WTC11 (cell line): ENCODE results near the gene LCORL. TPM values are rescaled to one million over a fixed set of nuclear protein-coding genes. Genes with fewer than 3 reads are reported as not detected.

ENCODE experiments used
- ATAC-seq: fragments of 200-7000 bp; cut with Tn5 transposase; 2 replicates; pipeline ENCODE4 v1.10.0; 2021; ENCODE audit warnings: mild to moderate bottlenecking, moderate library complexity
- CTCF ChIA-PET: fragments of 300-600 bp; sonication (Branson Sonifier 250); formaldehyde crosslinking; loops from one replicate; lab custom pipeline; 2021; ENCODE audit warnings: antibody characterized with exemption; lab: Charles Lee
- POLR2A ChIA-PET: fragments of 350-600 bp; sonication (Branson Sonifier 250); formaldehyde crosslinking; loops from one replicate; lab custom pipeline; 2021; ENCODE audit warnings: antibody characterized with exemption; lab: Charles Lee
- DNase-seq: peaks from one replicate; pipeline ENCODE4 v3.0.0; 2021; ENCODE audit warnings: low spot score
- H3K27ac Mint-ChIP-seq: 2 replicates; pipeline ENCODE4 v1.8.0; 2021; ENCODE audit warnings: mixed read lengths
- H3K27me3 Mint-ChIP-seq: 2 replicates; pipeline ENCODE4 v1.8.0; 2021; ENCODE audit warnings: low read depth, mild to moderate bottlenecking, moderate library complexity, mixed read lengths
- H3K36me3 Mint-ChIP-seq: 2 replicates; pipeline ENCODE4 v1.8.0; 2021; ENCODE audit warnings: mixed read lengths
- H3K4me1 Mint-ChIP-seq: 2 replicates; pipeline ENCODE4 v1.8.0; 2022; ENCODE audit warnings: mixed read lengths
- H3K4me3 Mint-ChIP-seq: 2 replicates; pipeline ENCODE4 v1.8.0; 2021; ENCODE audit warnings: mild to moderate bottlenecking, moderate library complexity, mixed read lengths
- H3K9me3 Mint-ChIP-seq: 2 replicates; pipeline ENCODE4 v1.8.0; 2021; ENCODE audit warnings: mixed read lengths
- CBFB ChIP-seq: sonication (generic); formaldehyde crosslinking; IDR thresholded peaks from 2 replicates; pipeline ENCODE4 v1.8.1; 2022; ENCODE audit warnings: mild to moderate bottlenecking, low read depth, missing genetic modification reagents
- E2F1 ChIP-seq: sonication (generic); formaldehyde crosslinking; IDR thresholded peaks from 2 replicates; pipeline ENCODE4 v1.8.0; 2022; ENCODE audit warnings: mild to moderate bottlenecking, missing genetic modification reagents
- EMX1 ChIP-seq: fragments of 250-450 bp; sonication (Bioruptor Pico); IDR thresholded peaks from 2 replicates; pipeline ENCODE4 v1.8.0; 2021; ENCODE audit warnings: mild to moderate bottlenecking
- ETV6 ChIP-seq: sonication (generic); formaldehyde crosslinking; IDR thresholded peaks from 2 replicates; pipeline ENCODE4 v1.8.1; 2022; ENCODE audit warnings: mild to moderate bottlenecking, missing genetic modification reagents
- FOXP4 ChIP-seq: sonication (generic); formaldehyde crosslinking; IDR thresholded peaks from 2 replicates; pipeline ENCODE4 v1.8.0; 2022; ENCODE audit warnings: mild to moderate bottlenecking, missing genetic modification reagents
- GRHL2 ChIP-seq: fragments of 250-450 bp; sonication (Bioruptor Pico); IDR thresholded peaks from 2 replicates; pipeline ENCODE4 v1.8.0; 2022; ENCODE audit warnings: mild to moderate bottlenecking, moderate library complexity; ENCODE audit not compliant: insufficient replicate concordance, severe bottlenecking
- OVOL2 ChIP-seq: fragments of 250-450 bp; sonication (Bioruptor Pico); IDR thresholded peaks from 2 replicates; pipeline ENCODE4 v1.9.0; 2021; ENCODE audit warnings: mild to moderate bottlenecking, borderline replicate concordance
- PRDM15 ChIP-seq: sonication (generic); formaldehyde crosslinking; IDR thresholded peaks from 2 replicates; pipeline ENCODE4 v1.8.0; 2022; ENCODE audit warnings: missing genetic modification reagents
- PREB ChIP-seq: sonication (generic); formaldehyde crosslinking; IDR thresholded peaks from 2 replicates; pipeline ENCODE4 v1.8.1; 2022; ENCODE audit warnings: mild to moderate bottlenecking, missing genetic modification reagents, moderate library complexity, borderline replicate concordance
- RELA ChIP-seq: sonication (generic); formaldehyde crosslinking; IDR thresholded peaks from 2 replicates; pipeline ENCODE4 v1.8.1; 2022; ENCODE audit warnings: missing genetic modification reagents, mild to moderate bottlenecking, borderline replicate concordance
- SMAD4 ChIP-seq: sonication (generic); formaldehyde crosslinking; IDR thresholded peaks from 2 replicates; pipeline ENCODE4 v1.8.0; 2022; ENCODE audit warnings: mild to moderate bottlenecking, missing genetic modification reagents
- SOX15 ChIP-seq: fragments of 250-450 bp; sonication (Bioruptor Pico); IDR thresholded peaks from 2 replicates; pipeline ENCODE4 v1.9.0; 2021; ENCODE audit warnings: mild to moderate bottlenecking
- TEAD1 ChIP-seq: sonication (generic); formaldehyde crosslinking; IDR thresholded peaks from 2 replicates; pipeline ENCODE4 v1.8.0; 2022; ENCODE audit warnings: mild to moderate bottlenecking, missing genetic modification reagents
- total RNA-seq: library from RNA; stranded (reverse); gene quantifications from 3 replicates; pipeline ENCODE4 v1.2.3, GENCODE V29; 2021
- TF ChIP-seq, protein P1 (sequence below): fragments of 200-600 bp; IDR thresholded peaks from 2 replicates; pipeline ENCODE4 v1.8.0; 2022; ENCODE audit warnings: antibody characterized with exemption
- TF ChIP-seq, protein P2 (sequence below): fragments of 250-450 bp; sonication (Bioruptor Pico); IDR thresholded peaks from 2 replicates; pipeline ENCODE4 v1.9.0; 2021; ENCODE audit warnings: moderate library complexity, mild to moderate bottlenecking, inconsistent platforms, borderline replicate concordance

The LCORL gene
- total RNA-seq, 1 experiment from 2014 or later, result 19.9 TPM

- TF ChIP-seq FOXP4 (no peak), E2F1 (no peak), ETV6 (no peak), EMX1 (CRISPR knock-in tag) (no peak)
These were observed 89.5 kb downstream of the LCORL start (continued) for GRCh38 chr4:17932041-17932440.

DNA sequence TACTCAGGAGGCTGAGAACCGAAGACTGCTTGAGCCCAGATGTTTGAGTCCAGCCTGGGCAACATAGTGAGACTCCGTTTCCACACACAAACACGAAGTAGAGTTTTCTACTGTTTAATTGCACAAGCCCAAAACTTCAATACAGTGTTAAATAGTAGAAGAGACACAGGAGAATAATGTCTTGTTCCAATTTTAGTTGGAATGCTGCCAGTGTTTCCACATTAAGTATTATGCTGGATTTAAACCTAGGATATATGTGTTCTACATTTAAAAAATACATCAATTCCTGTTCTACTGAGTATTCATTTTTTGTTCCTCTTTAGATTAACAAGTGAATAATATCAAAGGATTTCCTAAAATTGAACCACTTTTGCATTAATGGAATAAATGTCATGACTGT, 91.3 kb downstream of the LCORL start:
- DNase-seq (no peak), ATAC-seq (no peak)
- H3K27me3 Mint-ChIP-seq, result no peaks in the 10 kb centered on the region; the same call in 1 of the 2 replicates
- H3K27ac Mint-ChIP-seq, result no peak overlapping the region
- ChIA-PET CTCF (no interaction called here), POLR2A (no interaction called here)
- H3K9me3 Mint-ChIP-seq, result peaks cover 31% of the 10 kb centered on the region
- peaks cover 20% of the 10 kb centered on the region for H3K36me3 Mint-ChIP-seq
- H3K4me3 Mint-ChIP-seq, result no peak overlapping the region
- H3K4me1 Mint-ChIP-seq, result no peaks in the 10 kb centered on the region
- no peak for TF ChIP-seq SMAD4 (CRISPR knock-in tag)
- TF ChIP-seq PREB (CRISPR knock-in tag), result no peak
- TF ChIP-seq TEAD1 (CRISPR knock-in tag), result no peak
- no peak for TF ChIP-seq CBFB (CRISPR knock-in tag)
- TF ChIP-seq, protein P1, sequence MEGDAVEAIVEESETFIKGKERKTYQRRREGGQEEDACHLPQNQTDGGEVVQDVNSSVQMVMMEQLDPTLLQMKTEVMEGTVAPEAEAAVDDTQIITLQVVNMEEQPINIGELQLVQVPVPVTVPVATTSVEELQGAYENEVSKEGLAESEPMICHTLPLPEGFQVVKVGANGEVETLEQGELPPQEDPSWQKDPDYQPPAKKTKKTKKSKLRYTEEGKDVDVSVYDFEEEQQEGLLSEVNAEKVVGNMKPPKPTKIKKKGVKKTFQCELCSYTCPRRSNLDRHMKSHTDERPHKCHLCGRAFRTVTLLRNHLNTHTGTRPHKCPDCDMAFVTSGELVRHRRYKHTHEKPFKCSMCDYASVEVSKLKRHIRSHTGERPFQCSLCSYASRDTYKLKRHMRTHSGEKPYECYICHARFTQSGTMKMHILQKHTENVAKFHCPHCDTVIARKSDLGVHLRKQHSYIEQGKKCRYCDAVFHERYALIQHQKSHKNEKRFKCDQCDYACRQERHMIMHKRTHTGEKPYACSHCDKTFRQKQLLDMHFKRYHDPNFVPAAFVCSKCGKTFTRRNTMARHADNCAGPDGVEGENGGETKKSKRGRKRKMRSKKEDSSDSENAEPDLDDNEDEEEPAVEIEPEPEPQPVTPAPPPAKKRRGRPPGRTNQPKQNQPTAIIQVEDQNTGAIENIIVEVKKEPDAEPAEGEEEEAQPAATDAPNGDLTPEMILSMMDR, result no peak

DNA sequence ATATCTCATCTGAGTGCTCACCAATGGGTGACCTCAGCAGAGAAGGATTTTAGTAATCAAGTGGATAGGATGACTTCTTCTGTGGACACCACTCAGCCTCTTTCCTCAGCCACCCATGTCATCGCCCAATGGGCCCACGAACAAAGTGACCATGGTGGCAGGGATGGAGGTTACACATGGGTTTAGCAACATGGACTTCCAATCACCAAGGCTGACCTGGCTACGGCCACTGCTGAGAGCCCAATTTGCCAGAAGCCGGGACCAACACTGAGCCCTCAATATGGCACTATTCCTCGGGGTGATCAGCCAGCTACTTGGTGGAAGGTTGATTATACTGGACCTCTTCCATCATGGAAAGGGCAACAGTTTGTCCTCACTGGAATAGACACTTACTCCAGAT, 97.4 kb downstream of the LCORL start:
- Mint-ChIP-seq H3K4me3 (no peak overlapping the region), H3K27me3 (no peaks in the 10 kb centered on the region), H3K4me1 (no peaks in the 10 kb centered on the region), H3K36me3 (peaks cover 24% of the 10 kb centered on the region; the same call in 1 of the 2 replicates), H3K27ac (no peak overlapping the region), H3K9me3 (peaks cover 16% of the 10 kb centered on the region)
- ATAC-seq (no peak), DNase-seq (no peak)
- POLR2A ChIA-PET, result no interaction called here
- TF ChIP-seq PRDM15 (CRISPR knock-in tag) (no peak), RELA (CRISPR knock-in tag) (no peak)
- CTCF ChIA-PET, result no interaction called here

DNA sequence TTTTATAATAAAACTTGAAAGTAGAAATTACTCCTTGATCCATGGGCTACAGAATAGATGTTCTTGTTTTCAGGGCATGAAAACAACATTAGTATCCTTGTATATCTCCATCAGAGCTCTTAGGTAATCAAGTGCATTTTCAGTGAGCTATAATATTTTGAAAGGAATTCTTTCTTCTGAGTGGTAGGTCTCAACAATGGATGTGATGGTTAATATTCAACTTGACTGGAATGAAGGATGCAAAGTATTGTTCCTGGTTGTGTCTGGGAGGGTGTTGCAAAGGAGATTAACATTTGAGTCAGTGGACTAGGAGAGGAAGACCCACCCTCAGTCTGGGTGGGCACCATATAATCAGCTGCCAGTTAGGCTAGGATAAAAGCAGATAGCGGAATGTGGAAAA, 100.1 kb downstream of the LCORL start:
- Mint-ChIP-seq H3K4me3 (no peak overlapping the region), H3K9me3 (peaks cover 12% of the 10 kb centered on the region), H3K27me3 (no peaks in the 10 kb centered on the region), H3K36me3 (peaks cover 22% of the 10 kb centered on the region; the same call in 1 of the 2 replicates), H3K27ac (no peak overlapping the region), H3K4me1 (no peaks in the 10 kb centered on the region)
- no peak for ATAC-seq
- CTCF ChIA-PET, result no interaction called here
- POLR2A ChIA-PET, result no interaction called here
- DNase-seq, result no peak
- no peak for TF ChIP-seq ETV6
- no peak for TF ChIP-seq SOX15
- TF ChIP-seq, protein P2, sequence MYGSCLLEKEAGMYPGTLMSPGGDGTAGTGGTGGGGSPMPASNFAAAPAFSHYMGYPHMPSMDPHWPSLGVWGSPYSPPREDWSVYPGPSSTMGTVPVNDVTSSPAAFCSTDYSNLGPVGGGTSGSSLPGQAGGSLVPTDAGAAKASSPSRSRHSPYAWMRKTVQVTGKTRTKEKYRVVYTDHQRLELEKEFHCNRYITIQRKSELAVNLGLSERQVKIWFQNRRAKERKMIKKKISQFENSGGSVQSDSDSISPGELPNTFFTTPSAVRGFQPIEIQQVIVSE, result no peak
- no peak for TF ChIP-seq OVOL2
- no peak for TF ChIP-seq GRHL2 (CRISPR knock-in tag)
- TF ChIP-seq FOXP4, result no peak
